Uterus (tissue), 2 donors: Measurements from ENCODE around the gene TEX101.
"Not testable (repeated sequence)": the region's sequence is repeated elsewhere in the genome, so short reads cannot be mapped to it uniquely, and the experiment has no call there.

Source experiments
- POLR2A ChIP-seq, 2 donors: fragments of 450-650 bp; IDR thresholded peaks; one replicate each; pipeline ENCODE4 v1.6.1; 2016; ENCODE audit warnings: antibody characterized with exemption in 2 of 2, mild to moderate bottlenecking in 1 of 2, moderate library complexity in 1 of 2
- TF ChIP-seq, protein P1 (sequence below), 4 experiments: fragments of 200-600 bp in 2 of 4; fragments of 450-650 bp in 2 of 4; sonication (generic) in 2 of 4; IDR thresholded peaks; one replicate each; pipeline ENCODE4 v1.5.1; 2016 to 2019; ENCODE audit warnings: antibody characterized with exemption in 4 of 4, mild to moderate bottlenecking in 2 of 4, moderate library complexity in 1 of 4

DNA sequence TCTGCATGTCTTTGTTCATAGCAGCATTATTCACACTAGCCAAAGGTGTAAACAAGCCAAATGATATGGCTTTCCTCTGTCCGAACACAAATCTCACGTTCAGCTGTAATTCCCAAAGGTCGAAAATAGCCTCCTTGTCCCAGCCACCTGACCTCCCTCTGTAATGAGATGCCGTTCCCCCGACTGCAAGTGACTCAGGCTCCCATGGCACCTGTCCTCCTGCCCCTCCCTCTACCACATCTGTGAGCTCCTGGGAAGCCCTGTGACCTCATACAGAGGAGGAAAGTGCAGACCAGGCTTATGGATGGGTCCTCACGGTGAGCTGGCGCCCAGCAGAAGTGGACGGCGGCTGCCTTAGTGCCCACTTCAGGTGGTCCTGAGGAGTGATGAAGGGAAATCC lies 45.8 kb upstream of the TEX101 start:
- TF ChIP-seq, protein P1, sequence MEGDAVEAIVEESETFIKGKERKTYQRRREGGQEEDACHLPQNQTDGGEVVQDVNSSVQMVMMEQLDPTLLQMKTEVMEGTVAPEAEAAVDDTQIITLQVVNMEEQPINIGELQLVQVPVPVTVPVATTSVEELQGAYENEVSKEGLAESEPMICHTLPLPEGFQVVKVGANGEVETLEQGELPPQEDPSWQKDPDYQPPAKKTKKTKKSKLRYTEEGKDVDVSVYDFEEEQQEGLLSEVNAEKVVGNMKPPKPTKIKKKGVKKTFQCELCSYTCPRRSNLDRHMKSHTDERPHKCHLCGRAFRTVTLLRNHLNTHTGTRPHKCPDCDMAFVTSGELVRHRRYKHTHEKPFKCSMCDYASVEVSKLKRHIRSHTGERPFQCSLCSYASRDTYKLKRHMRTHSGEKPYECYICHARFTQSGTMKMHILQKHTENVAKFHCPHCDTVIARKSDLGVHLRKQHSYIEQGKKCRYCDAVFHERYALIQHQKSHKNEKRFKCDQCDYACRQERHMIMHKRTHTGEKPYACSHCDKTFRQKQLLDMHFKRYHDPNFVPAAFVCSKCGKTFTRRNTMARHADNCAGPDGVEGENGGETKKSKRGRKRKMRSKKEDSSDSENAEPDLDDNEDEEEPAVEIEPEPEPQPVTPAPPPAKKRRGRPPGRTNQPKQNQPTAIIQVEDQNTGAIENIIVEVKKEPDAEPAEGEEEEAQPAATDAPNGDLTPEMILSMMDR (IDR thresholded peaks at IDR 0.05) = not testable (repeated sequence)
- not testable (repeated sequence) for TF ChIP-seq POLR2A (IDR thresholded peaks at IDR 0.05)
